Measurements from ENCODE around the gene SLC66A1.
"Not testable (repeated sequence)": the region's sequence is repeated elsewhere in the genome, so short reads cannot be mapped to it uniquely, and the experiment has no call there.

The SLC66A1 gene

GRCh38 chr1:19289244-19289643 lies 22.9 kb upstream of the SLC66A1 start:
- Histone ChIP-seq H3K4me2 (ENCODE audit: low read depth, low read length) (no peak overlapping the region), H3K9me3 (replicated peaks; ENCODE audit: insufficient read depth, low read length) (no peaks in the 10 kb centered on the region), H3K4me1 (ENCODE audit: low read length) (no peaks in the 10 kb centered on the region), H3K4me3 (ENCODE audit: low read length) (no peak overlapping the region), H3F3A (ENCODE audit: insufficient read depth, low read length) (no peaks in the 10 kb centered on the region), H3K27ac (ENCODE audit: low read length) (no peak overlapping the region), H3K79me2 (ENCODE audit: low read length) (no peaks in the 10 kb centered on the region), H2AFZ (ENCODE audit: low read length) (no peak overlapping the region), H3K36me3 (replicated peaks; ENCODE audit: insufficient read depth, low read length) (no peaks in the 10 kb centered on the region), H3K9ac (ENCODE audit: low read length) (no peak overlapping the region), H4K20me1 (ENCODE audit: insufficient read depth, low read length) (no peaks in the 10 kb centered on the region), H3K9me2 (replicated peaks; ENCODE audit: insufficient read depth, low read length) (no peaks in the 10 kb centered on the region), H3K27me3 (replicated peaks; ENCODE audit: insufficient read depth, low read length) (no peaks in the 10 kb centered on the region)
- no peak for DNase-seq
- TF ChIP-seq CTCF (IDR thresholded peaks at IDR 0.05; ENCODE audit: low read length) (no peak), EZH2phosphoT487 (IDR thresholded peaks at IDR 0.05; ENCODE audit: low read length) (no peak), EZH2 (optimal IDR thresholded peaks at IDR 0.05; ENCODE audit: low read depth, low read length) (no peak)

- Histone ChIP-seq H3K4me2 (ENCODE audit: low read depth, low read length) (no peak overlapping the region), H3K4me3 (ENCODE audit: low read length) (no peak overlapping the region), H3K27me3 (replicated peaks; ENCODE audit: insufficient read depth, low read length) (no peaks in the 10 kb centered on the region), H3K9ac (ENCODE audit: low read length) (no peak overlapping the region), H3K79me2 (ENCODE audit: low read length) (no peaks in the 10 kb centered on the region), H3K27ac (ENCODE audit: low read length) (no peak overlapping the region), H4K20me1 (ENCODE audit: insufficient read depth, low read length) (no peaks in the 10 kb centered on the region), H3K36me3 (replicated peaks; ENCODE audit: insufficient read depth, low read length) (no peaks in the 10 kb centered on the region), H3K9me2 (replicated peaks; ENCODE audit: insufficient read depth, low read length) (no peaks in the 10 kb centered on the region), H3F3A (ENCODE audit: insufficient read depth, low read length) (no peaks in the 10 kb centered on the region), H2AFZ (ENCODE audit: low read length) (no peak overlapping the region), H3K9me3 (replicated peaks; ENCODE audit: insufficient read depth, low read length) (no peaks in the 10 kb centered on the region), H3K4me1 (ENCODE audit: low read length) (no peaks in the 10 kb centered on the region)
- no peak for TF ChIP-seq EZH2phosphoT487 (IDR thresholded peaks at IDR 0.05; ENCODE audit: low read length)
- TF ChIP-seq EZH2 (optimal IDR thresholded peaks at IDR 0.05; ENCODE audit: low read depth, low read length): no peak
- no peak for TF ChIP-seq CTCF (IDR thresholded peaks at IDR 0.05; ENCODE audit: low read length)
- DNase-seq: no peak
These were observed 17.5 kb upstream of the SLC66A1 start for GRCh38 chr1:19294638-19295037.

- H3K36me3 ChIP-seq (replicated peaks; ENCODE audit: insufficient read depth, low read length): no peaks in the 10 kb centered on the region; the same call in 1 of the 2 replicates
- no peaks in the 10 kb centered on the region for H3K9me2 ChIP-seq (replicated peaks; ENCODE audit: insufficient read depth, low read length)
- no peak for DNase-seq
- H3K9me3 ChIP-seq (replicated peaks; ENCODE audit: insufficient read depth, low read length): no peaks in the 10 kb centered on the region
- no peak overlapping the region for H3K4me3 ChIP-seq (ENCODE audit: low read length)
- H3K9ac ChIP-seq (ENCODE audit: low read length): no peak overlapping the region
- no peaks in the 10 kb centered on the region for H3F3A ChIP-seq (ENCODE audit: insufficient read depth, low read length)
- H2AFZ ChIP-seq (ENCODE audit: low read length): no peak overlapping the region
- no peaks in the 10 kb centered on the region for H3K79me2 ChIP-seq (ENCODE audit: low read length)
- H3K4me2 ChIP-seq (ENCODE audit: low read depth, low read length): no peak overlapping the region
- no peak overlapping the region for H3K27ac ChIP-seq (ENCODE audit: low read length)
- H3K27me3 ChIP-seq (replicated peaks; ENCODE audit: insufficient read depth, low read length): no peaks in the 10 kb centered on the region
- H3K4me1 ChIP-seq (ENCODE audit: low read length): no peaks in the 10 kb centered on the region
- H4K20me1 ChIP-seq (ENCODE audit: insufficient read depth, low read length): no peaks in the 10 kb centered on the region
- TF ChIP-seq EZH2 (optimal IDR thresholded peaks at IDR 0.05; ENCODE audit: low read depth, low read length) (no peak), EZH2phosphoT487 (IDR thresholded peaks at IDR 0.05; ENCODE audit: low read length) (no peak), CTCF (IDR thresholded peaks at IDR 0.05; ENCODE audit: low read length) (no peak)
These were observed 11.9 kb upstream of the SLC66A1 start for GRCh38 chr1:19300211-19300610.

- not testable (repeated sequence) for H3K27me3 ChIP-seq (replicated peaks; ENCODE audit: insufficient read depth, low read length); H3K79me2 ChIP-seq (ENCODE audit: low read length); H3K27ac ChIP-seq (ENCODE audit: low read length); DNase-seq; H3F3A ChIP-seq (ENCODE audit: insufficient read depth, low read length); H3K9me2 ChIP-seq (replicated peaks; ENCODE audit: insufficient read depth, low read length); H4K20me1 ChIP-seq (ENCODE audit: insufficient read depth, low read length); H3K9me3 ChIP-seq (replicated peaks; ENCODE audit: insufficient read depth, low read length); H2AFZ ChIP-seq (ENCODE audit: low read length); H3K4me3 ChIP-seq (ENCODE audit: low read length); H3K4me1 ChIP-seq (ENCODE audit: low read length); H3K9ac ChIP-seq (ENCODE audit: low read length); H3K4me2 ChIP-seq (ENCODE audit: low read depth, low read length); H3K36me3 ChIP-seq (replicated peaks; ENCODE audit: insufficient read depth, low read length)
These were observed 8.0 kb upstream of the SLC66A1 start for GRCh38 chr1:19304081-19304480.

Data from MM.1S (cell line).